ENCODE results near the gene BLID. TPM values are rescaled to one million over a fixed set of nuclear protein-coding genes. Genes with fewer than 3 reads are reported as not detected.
A peak's percentile ranks its signal among the peaks of the same experiment; 100 is the strongest.

Gene BLID
- total RNA-seq, 2 donors from 2014 or later = not detected

GRCh38 chr11:122107045-122107444, 9.0 kb downstream of the BLID start:
- Mint-ChIP-seq H3K36me3 (no peaks in the 10 kb centered on the region), H3K27ac (no peak overlapping the region), H3K27me3 (peaks cover 18 to 41% of the 10 kb centered on the region in 2 donors), H3K4me1 (ENCODE audit: low read depth in 2 of 2) (peaks cover 3 to 4% of the 10 kb centered on the region in 2 donors), H3K4me3 (no peak overlapping the region), H3K9me3 (peaks cover 3% of the 10 kb centered on the region)
- ATAC-seq (no peak), DNase-seq (ENCODE audit: low spot score) (no peak)

GRCh38 chr11:122105044-122105758, 10.8 kb downstream of the BLID start:
- Mint-ChIP-seq H3K27me3 (peaks cover 25 to 44% of the 10 kb centered on the region in 2 donors), H3K4me3 (no peak overlapping the region), H3K36me3 (no peaks in the 10 kb centered on the region), H3K27ac (no peak overlapping the region), H3K4me1 (ENCODE audit: low read depth in 2 of 2) (peaks cover 5 to 9% of the 10 kb centered on the region in 2 donors), H3K9me3 (peaks cover 3% of the 10 kb centered on the region)
- ATAC-seq = peak; percentile 27 to 45
- no peak for DNase-seq (ENCODE audit: low spot score)

- Mint-ChIP-seq H3K27ac (no peak overlapping the region), H3K4me1 (ENCODE audit: low read depth in 2 of 2) (peaks cover 11 to 15% of the 10 kb centered on the region in 2 donors), H3K36me3 (no peaks in the 10 kb centered on the region), H3K9me3 (peaks cover 3% of the 10 kb centered on the region), H3K27me3 (peaks cover 29 to 45% of the 10 kb centered on the region in 2 donors), H3K4me3 (no peak overlapping the region)
- no peak for ATAC-seq
- DNase-seq (ENCODE audit: low spot score) = no peak
Observed at GRCh38 chr11:122104341-122104740, 11.7 kb downstream of the BLID start.

GRCh38 chr11:122103726-122104125, 12.3 kb downstream of the BLID start:
- Mint-ChIP-seq H3K9me3 (peaks cover 2% of the 10 kb centered on the region), H3K4me1 (ENCODE audit: low read depth in 2 of 2) (peaks cover 11 to 15% of the 10 kb centered on the region in 2 donors), H3K27me3 (peaks cover 29 to 47% of the 10 kb centered on the region in 2 donors), H3K4me3 (no peak overlapping the region), H3K36me3 (no peaks in the 10 kb centered on the region), H3K27ac (no peak overlapping the region)
- ATAC-seq (no peak), DNase-seq (ENCODE audit: low spot score) (no peak)

GRCh38 chr11:122103321-122103720, 12.7 kb downstream of the BLID start:
- H3K36me3 Mint-ChIP-seq = no peaks in the 10 kb centered on the region
- H3K27me3 Mint-ChIP-seq = peaks cover 29 to 48% of the 10 kb centered on the region in 2 donors
- H3K4me3 Mint-ChIP-seq = no peak overlapping the region
- peaks cover 11 to 15% of the 10 kb centered on the region in 2 donors for H3K4me1 Mint-ChIP-seq (ENCODE audit: low read depth in 2 of 2)
- H3K9me3 Mint-ChIP-seq = no peaks in the 10 kb centered on the region
- DNase-seq (ENCODE audit: low spot score) (no peak), ATAC-seq (no peak)
- H3K27ac Mint-ChIP-seq = no peak overlapping the region

- no peaks in the 10 kb centered on the region for H3K36me3 Mint-ChIP-seq
- H3K27ac Mint-ChIP-seq = no peak overlapping the region
- ATAC-seq (no peak), DNase-seq (ENCODE audit: low spot score) (no peak)
- peaks cover 7 to 12% of the 10 kb centered on the region in 2 donors for H3K4me1 Mint-ChIP-seq (ENCODE audit: low read depth in 2 of 2)
- no peak overlapping the region for H3K4me3 Mint-ChIP-seq
- H3K27me3 Mint-ChIP-seq = peaks cover 36 to 50% of the 10 kb centered on the region in 2 donors
- no peaks in the 10 kb centered on the region for H3K9me3 Mint-ChIP-seq
Observed at GRCh38 chr11:122102426-122102825, 13.6 kb downstream of the BLID start.

- Mint-ChIP-seq H3K27me3 (peaks cover 34 to 53% of the 10 kb centered on the region in 2 donors), H3K4me3 (no peak overlapping the region), H3K27ac (no peak overlapping the region), H3K4me1 (ENCODE audit: low read depth in 2 of 2) (peaks cover 7 to 12% of the 10 kb centered on the region in 2 donors), H3K9me3 (no peaks in the 10 kb centered on the region), H3K36me3 (no peaks in the 10 kb centered on the region)
- ATAC-seq = no peak
- DNase-seq (ENCODE audit: low spot score) = no peak
Observed at GRCh38 chr11:122101625-122102291, 14.3 kb downstream of the BLID start.

- no peak overlapping the region for H3K27ac Mint-ChIP-seq
- no peaks in the 10 kb centered on the region for H3K9me3 Mint-ChIP-seq
- DNase-seq (ENCODE audit: low spot score) = no peak
- peak overlapping the region; percentile 36 for H3K4me3 Mint-ChIP-seq
- peaks cover 33 to 47% of the 10 kb centered on the region in 2 donors for H3K27me3 Mint-ChIP-seq
- H3K4me1 Mint-ChIP-seq (ENCODE audit: low read depth in 2 of 2) = peaks cover 7 to 12% of the 10 kb centered on the region in 2 donors
- ATAC-seq = no peak
- H3K36me3 Mint-ChIP-seq = no peaks in the 10 kb centered on the region
Observed at GRCh38 chr11:122100756-122101080, 15.3 kb downstream of the BLID start.

GRCh38 chr11:122100037-122100755, 15.8 kb downstream of the BLID start:
- Mint-ChIP-seq H3K36me3 (no peaks in the 10 kb centered on the region), H3K9me3 (no peaks in the 10 kb centered on the region), H3K27me3 (peaks cover 32 to 44% of the 10 kb centered on the region in 2 donors), H3K4me3 (no peak overlapping the region), H3K27ac (no peak overlapping the region), H3K4me1 (ENCODE audit: low read depth in 2 of 2) (peaks cover 7 to 12% of the 10 kb centered on the region in 2 donors)
- ATAC-seq (no peak), DNase-seq (ENCODE audit: low spot score) (no peak)

- H3K36me3 Mint-ChIP-seq = no peaks in the 10 kb centered on the region
- H3K9me3 Mint-ChIP-seq = no peaks in the 10 kb centered on the region
- H3K4me1 Mint-ChIP-seq (ENCODE audit: low read depth in 2 of 2) = peaks cover 7 to 12% of the 10 kb centered on the region in 2 donors
- peaks cover 29 to 42% of the 10 kb centered on the region in 2 donors for H3K27me3 Mint-ChIP-seq
- H3K4me3 Mint-ChIP-seq = no peak overlapping the region
- ATAC-seq (no peak), DNase-seq (ENCODE audit: low spot score) (no peak)
- H3K27ac Mint-ChIP-seq = no peak overlapping the region
Observed at GRCh38 chr11:122099374-122100036, 16.5 kb downstream of the BLID start.

- H3K9me3 Mint-ChIP-seq = no peaks in the 10 kb centered on the region
- no peak for ATAC-seq
Observed at GRCh38 chr11:122098261-122098980, 17.6 kb downstream of the BLID start.

GRCh38 chr11:122097419-122098001, 18.5 kb downstream of the BLID start:
- Mint-ChIP-seq H3K9me3 (no peaks in the 10 kb centered on the region), H3K36me3 (no peaks in the 10 kb centered on the region), H3K27ac (no peak overlapping the region), H3K4me3 (no peak overlapping the region), H3K4me1 (ENCODE audit: low read depth in 2 of 2) (peaks cover 7 to 12% of the 10 kb centered on the region in 2 donors), H3K27me3 (peaks cover 25 to 38% of the 10 kb centered on the region in 2 donors)
- ATAC-seq = no peak
- DNase-seq (ENCODE audit: low spot score) = no peak

More at GRCh38 chr11:122098261-122098980, 17.6 kb downstream of the BLID start:
- no peak for DNase-seq (ENCODE audit: low spot score)
- Mint-ChIP-seq H3K27ac (no peak overlapping the region), H3K27me3 (peaks cover 25 to 36% of the 10 kb centered on the region in 2 donors), H3K4me3 (no peak overlapping the region), H3K36me3 (no peaks in the 10 kb centered on the region), H3K4me1 (ENCODE audit: low read depth in 2 of 2) (peaks cover 7 to 12% of the 10 kb centered on the region in 2 donors)
